Measurements from ENCODE around the gene WNT1. TPM values are rescaled to one million over a fixed set of nuclear protein-coding genes. Genes with fewer than 3 reads are reported as not detected.

The WNT1 gene
- total RNA-seq, 2 donors from 2014 or later, result not detected

DNA sequence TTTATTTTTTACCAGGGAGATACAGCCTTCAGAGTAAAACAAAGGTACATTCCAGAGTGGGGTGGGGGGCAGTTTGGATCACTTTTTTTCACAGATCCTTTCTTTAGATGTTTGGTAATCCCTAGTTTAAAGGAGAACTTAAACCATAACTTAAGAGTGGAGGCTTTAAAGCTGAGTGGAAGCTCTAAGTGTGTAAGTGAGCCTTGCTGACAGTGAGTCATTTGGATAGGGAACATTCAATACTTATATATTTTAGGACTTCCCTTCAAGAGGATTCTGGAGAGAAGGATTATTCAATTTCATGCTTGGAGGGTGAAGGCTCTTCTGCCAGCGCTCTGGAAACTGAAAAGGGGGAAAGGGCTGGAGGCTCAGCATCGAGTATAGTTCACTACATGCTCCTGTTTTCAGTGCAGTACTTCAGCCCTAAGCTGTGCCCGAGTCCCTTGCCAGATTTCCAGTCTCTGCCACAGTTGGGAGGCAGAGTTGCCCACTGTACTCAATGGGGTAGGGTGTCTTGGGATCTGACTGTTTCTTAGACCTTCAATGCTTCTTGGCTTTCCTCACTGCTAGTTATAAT, 32.1 kb downstream of the WNT1 start:
- peaks cover 0 to 2% of the 10 kb centered on the region in 2 donors for H3K36me3 ChIP-seq
- intact Hi-C loops (cut with DNase I), result no loop called here
- no peak overlapping the region for H3K27ac ChIP-seq
- TF ChIP-seq, protein P1, sequence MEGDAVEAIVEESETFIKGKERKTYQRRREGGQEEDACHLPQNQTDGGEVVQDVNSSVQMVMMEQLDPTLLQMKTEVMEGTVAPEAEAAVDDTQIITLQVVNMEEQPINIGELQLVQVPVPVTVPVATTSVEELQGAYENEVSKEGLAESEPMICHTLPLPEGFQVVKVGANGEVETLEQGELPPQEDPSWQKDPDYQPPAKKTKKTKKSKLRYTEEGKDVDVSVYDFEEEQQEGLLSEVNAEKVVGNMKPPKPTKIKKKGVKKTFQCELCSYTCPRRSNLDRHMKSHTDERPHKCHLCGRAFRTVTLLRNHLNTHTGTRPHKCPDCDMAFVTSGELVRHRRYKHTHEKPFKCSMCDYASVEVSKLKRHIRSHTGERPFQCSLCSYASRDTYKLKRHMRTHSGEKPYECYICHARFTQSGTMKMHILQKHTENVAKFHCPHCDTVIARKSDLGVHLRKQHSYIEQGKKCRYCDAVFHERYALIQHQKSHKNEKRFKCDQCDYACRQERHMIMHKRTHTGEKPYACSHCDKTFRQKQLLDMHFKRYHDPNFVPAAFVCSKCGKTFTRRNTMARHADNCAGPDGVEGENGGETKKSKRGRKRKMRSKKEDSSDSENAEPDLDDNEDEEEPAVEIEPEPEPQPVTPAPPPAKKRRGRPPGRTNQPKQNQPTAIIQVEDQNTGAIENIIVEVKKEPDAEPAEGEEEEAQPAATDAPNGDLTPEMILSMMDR (IDR thresholded peaks at IDR 0.05), result no peak
- TF ChIP-seq POLR2AphosphoS5 (IDR thresholded peaks at IDR 0.05) (no peak), POLR2A (IDR thresholded peaks at IDR 0.05) (no peak)
- no peaks in the 10 kb centered on the region for H3K27me3 ChIP-seq (replicated peaks; ENCODE audit: insufficient read depth)
- 88% methylated on average over 3 of the region's 3 CpGs for WGBS
- no peaks in the 10 kb centered on the region for H3K9me3 ChIP-seq
- no peak for DNase-seq (ENCODE audit: low spot score)
- H3K4me1 ChIP-seq (replicated peaks), result no peaks in the 10 kb centered on the region
- no peak overlapping the region for H3K4me3 ChIP-seq

DNA sequence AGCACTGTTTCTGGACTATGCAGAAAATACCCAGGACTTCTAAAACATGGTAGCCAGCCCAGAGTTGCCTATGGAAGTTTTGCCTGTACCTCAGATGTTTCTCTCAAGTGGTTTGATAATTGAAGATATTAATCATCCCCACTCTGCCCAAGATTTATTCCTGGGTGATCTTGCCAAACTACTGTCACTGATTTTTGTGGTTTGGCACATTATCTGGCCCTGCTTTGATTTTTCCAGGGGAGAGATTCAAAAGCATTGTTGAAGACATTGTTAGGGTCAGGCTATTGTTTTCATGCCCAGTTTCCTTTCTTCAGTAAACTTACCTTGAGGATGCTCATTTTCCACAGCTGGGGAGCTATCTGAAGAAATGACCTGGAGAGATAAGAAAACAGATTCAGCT, 34.6 kb downstream of the WNT1 start:
- no peaks in the 10 kb centered on the region for H3K27me3 ChIP-seq (replicated peaks; ENCODE audit: insufficient read depth)
- H3K36me3 ChIP-seq, result no peaks in the 10 kb centered on the region
- TF ChIP-seq POLR2A (IDR thresholded peaks at IDR 0.05) (no peak), POLR2AphosphoS5 (IDR thresholded peaks at IDR 0.05) (no peak)
- TF ChIP-seq, protein P1 (IDR thresholded peaks at IDR 0.05), result no peak
- intact Hi-C loops (cut with DNase I), result no loop called here
- H3K4me3 ChIP-seq, result no peak overlapping the region
- H3K4me1 ChIP-seq (replicated peaks), result no peaks in the 10 kb centered on the region
- H3K27ac ChIP-seq, result no peak overlapping the region
- H3K9me3 ChIP-seq, result no peaks in the 10 kb centered on the region
- no peak for DNase-seq (ENCODE audit: low spot score)

DNA sequence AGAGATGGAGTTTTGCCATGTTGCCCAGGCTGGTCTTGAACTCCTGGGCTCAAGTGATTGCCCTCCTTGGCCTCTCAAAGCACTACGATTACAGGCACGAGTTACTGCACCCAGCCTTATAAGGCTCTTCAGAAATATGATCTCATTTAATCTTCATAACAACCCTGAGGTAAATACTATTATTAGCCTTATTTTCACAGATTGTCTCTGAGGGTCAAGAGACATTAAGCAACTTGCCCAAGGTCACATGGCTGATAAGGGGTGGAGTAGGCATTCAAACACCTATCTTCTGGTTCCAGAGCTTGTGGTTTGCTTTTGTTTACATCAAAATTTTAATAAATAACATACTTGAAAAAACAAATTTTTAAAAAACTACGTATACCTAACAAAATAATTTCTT, 35.3 kb downstream of the WNT1 start:
- intact Hi-C loops (cut with DNase I), result no loop called here
- DNase-seq (ENCODE audit: low spot score), result no peak
- no peaks in the 10 kb centered on the region for H3K9me3 ChIP-seq
- no peaks in the 10 kb centered on the region for H3K4me1 ChIP-seq (replicated peaks)
- TF ChIP-seq POLR2A (IDR thresholded peaks at IDR 0.05) (no peak), POLR2AphosphoS5 (IDR thresholded peaks at IDR 0.05) (no peak)
- TF ChIP-seq, protein P1 (IDR thresholded peaks at IDR 0.05), result no peak
- no peak overlapping the region for H3K27ac ChIP-seq
- H3K36me3 ChIP-seq, result no peaks in the 10 kb centered on the region
- WGBS, result 92% methylated on average over 3 of the region's 3 CpGs
- H3K4me3 ChIP-seq, result no peak overlapping the region
- no peaks in the 10 kb centered on the region for H3K27me3 ChIP-seq (replicated peaks; ENCODE audit: insufficient read depth)

DNA sequence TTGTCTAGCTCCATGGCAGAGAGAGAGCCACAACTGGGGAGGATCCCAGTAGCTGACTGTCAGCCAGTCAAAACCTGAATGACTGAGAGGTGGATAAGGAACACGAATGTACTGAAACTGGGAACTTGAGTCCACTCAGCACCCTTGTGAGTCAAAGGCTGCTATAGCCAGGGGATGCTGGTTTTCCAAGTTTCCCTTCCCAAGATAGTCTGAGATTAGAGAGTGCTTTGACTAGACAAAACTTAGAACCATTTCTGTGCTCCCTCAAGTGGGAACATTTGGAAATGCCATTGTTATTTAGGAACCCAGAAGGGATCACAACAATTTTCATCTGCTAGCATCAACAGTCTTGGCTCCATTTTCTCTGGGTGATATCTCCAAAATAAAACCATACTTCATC, 36.4 kb downstream of the WNT1 start:
- no peaks in the 10 kb centered on the region for H3K36me3 ChIP-seq
- H3K4me1 ChIP-seq (replicated peaks), result peaks cover 3% of the 10 kb centered on the region
- 67% methylated on average over 1 of the region's 1 CpG for WGBS

DNA sequence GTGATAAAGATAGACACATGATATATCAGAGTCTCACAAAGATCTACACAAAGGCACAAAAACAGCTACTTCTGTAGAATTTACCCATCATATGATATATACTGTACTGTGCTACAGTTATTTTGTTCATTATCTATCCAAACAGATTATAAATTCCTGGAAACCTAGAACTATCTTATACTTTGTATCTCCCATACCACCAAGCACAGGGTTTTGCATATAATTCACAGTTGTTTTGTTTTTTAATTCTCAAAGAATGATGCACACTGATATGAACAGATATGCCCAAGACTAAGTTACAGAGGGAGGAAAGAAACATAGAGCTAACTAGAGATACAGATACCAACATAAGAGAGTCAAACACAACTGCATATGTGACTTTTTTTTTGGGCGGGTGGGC, 37.1 kb downstream of the WNT1 start:
- Histone ChIP-seq H3K4me3 (no peak overlapping the region), H3K4me1 (replicated peaks) (peaks cover 3% of the 10 kb centered on the region), H3K27ac (no peak overlapping the region), H3K9me3 (no peaks in the 10 kb centered on the region), H3K27me3 (replicated peaks; ENCODE audit: insufficient read depth) (no peaks in the 10 kb centered on the region), H3K36me3 (no peaks in the 10 kb centered on the region)
- TF ChIP-seq POLR2AphosphoS5 (IDR thresholded peaks at IDR 0.05), result no peak
- TF ChIP-seq POLR2A (IDR thresholded peaks at IDR 0.05), result no peak
- TF ChIP-seq, protein P1 (IDR thresholded peaks at IDR 0.05), result no peak
- intact Hi-C loops (cut with DNase I), result no loop called here
- 96% methylated on average over 1 of the region's 1 CpG for WGBS
- no peak for DNase-seq (ENCODE audit: low spot score)

More for the DNA sequence above, 36.4 kb downstream of the WNT1 start:
- H3K4me3 ChIP-seq, result no peak overlapping the region
- DNase-seq (ENCODE audit: low spot score), result no peak
- no peaks in the 10 kb centered on the region for H3K9me3 ChIP-seq
- TF ChIP-seq POLR2A (IDR thresholded peaks at IDR 0.05) (no peak), POLR2AphosphoS5 (IDR thresholded peaks at IDR 0.05) (no peak)
- TF ChIP-seq, protein P1 (IDR thresholded peaks at IDR 0.05), result no peak
- H3K27ac ChIP-seq, result no peak overlapping the region
- H3K27me3 ChIP-seq (replicated peaks; ENCODE audit: insufficient read depth), result no peaks in the 10 kb centered on the region
- intact Hi-C loops (cut with DNase I), result no loop called here

Measured in prostate gland (tissue), 2 donors.